HL-60 (cell line): ENCODE data around the gene NAA80.

ENCODE experiments used
- GABPA ChIP-seq: IDR thresholded peaks from 2 replicates; pipeline ENCODE4 v1.6.1; 2012; ENCODE audit warnings: low read depth
- POLR2AphosphoS5 ChIP-seq: IDR thresholded peaks from 2 replicates; pipeline ENCODE4 v1.6.1; 2012; ENCODE audit warnings: low read depth
- TF ChIP-seq, protein P1 (sequence below): IDR thresholded peaks from one replicate; pipeline ENCODE4 v1.5.1; 2011; ENCODE audit warnings: low read length, control low read depth, inconsistent platforms; ENCODE audit not compliant: insufficient read depth
- TF ChIP-seq, protein P2 (sequence below): IDR thresholded peaks from 2 replicates; pipeline ENCODE4 v1.6.1; 2012; ENCODE audit warnings: low read depth; ENCODE audit not compliant: insufficient replicate concordance

DNA sequence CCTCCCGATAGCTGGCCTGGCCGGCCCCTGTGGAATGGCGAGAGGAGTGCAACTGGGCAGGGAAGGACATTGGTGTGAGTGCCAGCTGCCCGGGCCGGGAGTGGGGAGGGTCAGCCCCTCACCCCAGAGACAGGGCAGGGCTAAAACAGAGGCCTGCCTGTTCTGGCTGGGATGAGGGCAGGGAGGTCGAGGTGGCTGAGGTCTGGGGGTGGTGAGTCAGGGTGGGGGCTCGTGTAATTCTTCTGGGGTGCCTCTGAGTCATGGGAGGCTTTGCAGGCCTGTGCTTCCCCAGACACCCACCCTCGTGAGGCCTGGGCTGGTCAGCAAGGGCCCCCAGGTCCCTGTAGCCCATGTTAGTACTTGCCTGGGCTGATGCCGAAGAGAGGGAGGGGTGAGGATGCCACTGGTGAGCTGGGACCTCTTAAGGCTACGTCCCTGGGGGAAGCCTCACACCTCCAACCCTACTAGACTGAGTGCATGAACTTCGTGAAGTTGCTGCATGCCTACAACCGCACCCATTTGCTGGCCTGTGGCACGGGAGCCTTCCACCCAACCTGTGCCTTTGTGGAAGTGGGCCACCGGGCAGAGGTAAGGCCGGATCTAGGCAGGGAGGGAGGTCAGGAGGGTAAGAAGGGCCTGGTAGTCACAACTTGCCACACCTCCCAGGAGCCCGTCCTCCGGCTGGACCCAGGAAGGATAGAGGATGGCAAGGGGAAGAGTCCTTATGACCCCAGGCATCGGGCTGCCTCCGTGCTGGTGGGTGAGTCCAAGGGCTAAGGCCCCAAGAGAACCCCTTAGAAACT is 28.6 kb downstream of the NAA80 start:
- no peak for TF ChIP-seq POLR2AphosphoS5
- TF ChIP-seq, protein P1, sequence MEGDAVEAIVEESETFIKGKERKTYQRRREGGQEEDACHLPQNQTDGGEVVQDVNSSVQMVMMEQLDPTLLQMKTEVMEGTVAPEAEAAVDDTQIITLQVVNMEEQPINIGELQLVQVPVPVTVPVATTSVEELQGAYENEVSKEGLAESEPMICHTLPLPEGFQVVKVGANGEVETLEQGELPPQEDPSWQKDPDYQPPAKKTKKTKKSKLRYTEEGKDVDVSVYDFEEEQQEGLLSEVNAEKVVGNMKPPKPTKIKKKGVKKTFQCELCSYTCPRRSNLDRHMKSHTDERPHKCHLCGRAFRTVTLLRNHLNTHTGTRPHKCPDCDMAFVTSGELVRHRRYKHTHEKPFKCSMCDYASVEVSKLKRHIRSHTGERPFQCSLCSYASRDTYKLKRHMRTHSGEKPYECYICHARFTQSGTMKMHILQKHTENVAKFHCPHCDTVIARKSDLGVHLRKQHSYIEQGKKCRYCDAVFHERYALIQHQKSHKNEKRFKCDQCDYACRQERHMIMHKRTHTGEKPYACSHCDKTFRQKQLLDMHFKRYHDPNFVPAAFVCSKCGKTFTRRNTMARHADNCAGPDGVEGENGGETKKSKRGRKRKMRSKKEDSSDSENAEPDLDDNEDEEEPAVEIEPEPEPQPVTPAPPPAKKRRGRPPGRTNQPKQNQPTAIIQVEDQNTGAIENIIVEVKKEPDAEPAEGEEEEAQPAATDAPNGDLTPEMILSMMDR = no peak
- TF ChIP-seq GABPA = no peak
- TF ChIP-seq, protein P2, sequence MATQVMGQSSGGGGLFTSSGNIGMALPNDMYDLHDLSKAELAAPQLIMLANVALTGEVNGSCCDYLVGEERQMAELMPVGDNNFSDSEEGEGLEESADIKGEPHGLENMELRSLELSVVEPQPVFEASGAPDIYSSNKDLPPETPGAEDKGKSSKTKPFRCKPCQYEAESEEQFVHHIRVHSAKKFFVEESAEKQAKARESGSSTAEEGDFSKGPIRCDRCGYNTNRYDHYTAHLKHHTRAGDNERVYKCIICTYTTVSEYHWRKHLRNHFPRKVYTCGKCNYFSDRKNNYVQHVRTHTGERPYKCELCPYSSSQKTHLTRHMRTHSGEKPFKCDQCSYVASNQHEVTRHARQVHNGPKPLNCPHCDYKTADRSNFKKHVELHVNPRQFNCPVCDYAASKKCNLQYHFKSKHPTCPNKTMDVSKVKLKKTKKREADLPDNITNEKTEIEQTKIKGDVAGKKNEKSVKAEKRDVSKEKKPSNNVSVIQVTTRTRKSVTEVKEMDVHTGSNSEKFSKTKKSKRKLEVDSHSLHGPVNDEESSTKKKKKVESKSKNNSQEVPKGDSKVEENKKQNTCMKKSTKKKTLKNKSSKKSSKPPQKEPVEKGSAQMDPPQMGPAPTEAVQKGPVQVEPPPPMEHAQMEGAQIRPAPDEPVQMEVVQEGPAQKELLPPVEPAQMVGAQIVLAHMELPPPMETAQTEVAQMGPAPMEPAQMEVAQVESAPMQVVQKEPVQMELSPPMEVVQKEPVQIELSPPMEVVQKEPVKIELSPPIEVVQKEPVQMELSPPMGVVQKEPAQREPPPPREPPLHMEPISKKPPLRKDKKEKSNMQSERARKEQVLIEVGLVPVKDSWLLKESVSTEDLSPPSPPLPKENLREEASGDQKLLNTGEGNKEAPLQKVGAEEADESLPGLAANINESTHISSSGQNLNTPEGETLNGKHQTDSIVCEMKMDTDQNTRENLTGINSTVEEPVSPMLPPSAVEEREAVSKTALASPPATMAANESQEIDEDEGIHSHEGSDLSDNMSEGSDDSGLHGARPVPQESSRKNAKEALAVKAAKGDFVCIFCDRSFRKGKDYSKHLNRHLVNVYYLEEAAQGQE = no peak
